Measurements from ENCODE around the gene TUBD1. TPM values are rescaled to one million over a fixed set of nuclear protein-coding genes. Genes with fewer than 3 reads are reported as not detected.
"Not testable (repeated sequence)": the region's sequence is repeated elsewhere in the genome, so short reads cannot be mapped to it uniquely, and the experiment has no call there.

The TUBD1 gene
- total RNA-seq, 1 donor from 2014 or later = 11.0 TPM

- no peak overlapping the region for H3K27ac Mint-ChIP-seq
- H3K36me3 Mint-ChIP-seq (ENCODE audit: low read depth) = peaks cover 16% of the 10 kb centered on the region
- intact Hi-C loops (cut with micrococcal nuclease) = loop anchor here (10.0 kb wide), 1 partner anchor 52 kb away; no protein-coding TSS in a partner anchor
- H3K27me3 Mint-ChIP-seq = peaks cover 3% of the 10 kb centered on the region
- DNase-seq = no peak
- no peak overlapping the region for H3K4me3 Mint-ChIP-seq
- peaks cover 28% of the 10 kb centered on the region for H3K4me1 Mint-ChIP-seq
- no peaks in the 10 kb centered on the region for H3K9me3 Mint-ChIP-seq
Observed at GRCh38 chr17:59897090-59897489, 4.3 kb upstream of the TUBD1 start.

GRCh38 chr17:59893676-59894100 lies 945 bp upstream of the TUBD1 start:
- H3K4me1 Mint-ChIP-seq = peaks cover 37% of the 10 kb centered on the region

GRCh38 chr17:59892251-59892923 lies 356 bp downstream of the TUBD1 start:
- H3K27ac Mint-ChIP-seq = peak overlapping the region; percentile 100
- no peak for DNase-seq
- intact Hi-C loops (cut with micrococcal nuclease) = loop anchor here (1.0 to 10.0 kb wide), 4 partner anchors 48 to 735 kb away; partner anchors contain the start of genes CLTC, PRR11, PTRH2 and SKA2
- H3K27me3 Mint-ChIP-seq = peaks cover 3% of the 10 kb centered on the region
- H3K9me3 Mint-ChIP-seq = no peaks in the 10 kb centered on the region
- H3K36me3 Mint-ChIP-seq (ENCODE audit: low read depth) = peaks cover 24% of the 10 kb centered on the region
- H3K4me3 Mint-ChIP-seq = peak overlapping the region; percentile 100
- peaks cover 38% of the 10 kb centered on the region for H3K4me1 Mint-ChIP-seq

More at GRCh38 chr17:59893676-59894100, 945 bp upstream of the TUBD1 start:
- Mint-ChIP-seq H3K9me3 (no peaks in the 10 kb centered on the region), H3K27ac (peak overlapping the region; percentile 100), H3K27me3 (peaks cover 3% of the 10 kb centered on the region), H3K4me3 (peak overlapping the region; percentile 100), H3K36me3 (ENCODE audit: low read depth) (peaks cover 17% of the 10 kb centered on the region)
- DNase-seq = no peak
- intact Hi-C loops (cut with micrococcal nuclease) = loop anchor here (5.0 to 10.0 kb wide), 3 partner anchors 49 to 736 kb away; partner anchors contain the start of genes CLTC, PRR11 and SKA2

GRCh38 chr17:59890720-59891119 lies 2.0 kb downstream of the TUBD1 start:
- H3K9me3 Mint-ChIP-seq = no peaks in the 10 kb centered on the region
- peaks cover 28% of the 10 kb centered on the region for H3K36me3 Mint-ChIP-seq (ENCODE audit: low read depth)
- H3K27ac Mint-ChIP-seq = peak overlapping the region; percentile 78
- intact Hi-C loops (cut with micrococcal nuclease) = loop anchor here (5.0 to 10.0 kb wide), 3 partner anchors 46 to 733 kb away; partner anchors contain the start of genes CLTC, PRR11 and SKA2
- peaks cover 3% of the 10 kb centered on the region for H3K27me3 Mint-ChIP-seq
- no peak for DNase-seq
- H3K4me1 Mint-ChIP-seq = peaks cover 31% of the 10 kb centered on the region
- peak overlapping the region; percentile 55 for H3K4me3 Mint-ChIP-seq

- no peak overlapping the region for H3K4me3 Mint-ChIP-seq
- intact Hi-C loops (cut with micrococcal nuclease) = no loop called here
- no peak overlapping the region for H3K27ac Mint-ChIP-seq
- peaks cover 39% of the 10 kb centered on the region for H3K36me3 Mint-ChIP-seq (ENCODE audit: low read depth)
- no peaks in the 10 kb centered on the region for H3K9me3 Mint-ChIP-seq
- no peak for DNase-seq
- peaks cover 23% of the 10 kb centered on the region for H3K4me1 Mint-ChIP-seq
- peaks cover 3% of the 10 kb centered on the region for H3K27me3 Mint-ChIP-seq
Observed at GRCh38 chr17:59888145-59888750, 4.5 kb downstream of the TUBD1 start.

GRCh38 chr17:59884861-59885260 lies 7.9 kb downstream of the TUBD1 start:
- no peak for DNase-seq
- H3K9me3 Mint-ChIP-seq = no peaks in the 10 kb centered on the region
- no peaks in the 10 kb centered on the region for H3K27me3 Mint-ChIP-seq
- H3K27ac Mint-ChIP-seq = no peak overlapping the region
- peaks cover 5% of the 10 kb centered on the region for H3K4me1 Mint-ChIP-seq
- H3K36me3 Mint-ChIP-seq (ENCODE audit: low read depth) = peaks cover 36% of the 10 kb centered on the region
- intact Hi-C loops (cut with micrococcal nuclease) = no loop called here
- H3K4me3 Mint-ChIP-seq = no peak overlapping the region

- peaks cover 3% of the 10 kb centered on the region for H3K4me1 Mint-ChIP-seq
- no peak for DNase-seq
- H3K27ac Mint-ChIP-seq = no peak overlapping the region
- H3K27me3 Mint-ChIP-seq = no peaks in the 10 kb centered on the region
- intact Hi-C loops (cut with micrococcal nuclease) = no loop called here
- H3K36me3 Mint-ChIP-seq (ENCODE audit: low read depth) = peaks cover 31% of the 10 kb centered on the region
- H3K4me3 Mint-ChIP-seq = no peak overlapping the region
- no peaks in the 10 kb centered on the region for H3K9me3 Mint-ChIP-seq
Observed at GRCh38 chr17:59878624-59879023, 14.1 kb downstream of the TUBD1 start.

GRCh38 chr17:59877965-59878364 lies 14.8 kb downstream of the TUBD1 start:
- Mint-ChIP-seq H3K9me3 (no peaks in the 10 kb centered on the region), H3K27ac (no peak overlapping the region)

GRCh38 chr17:59876107-59876506 lies 16.6 kb downstream of the TUBD1 start:
- Mint-ChIP-seq H3K9me3 (no peaks in the 10 kb centered on the region), H3K4me1 (peaks cover 3% of the 10 kb centered on the region), H3K4me3 (no peak overlapping the region), H3K36me3 (ENCODE audit: low read depth) (peaks cover 31% of the 10 kb centered on the region), H3K27me3 (no peaks in the 10 kb centered on the region), H3K27ac (no peak overlapping the region)
- intact Hi-C loops (cut with micrococcal nuclease) = no loop called here
- no peak for DNase-seq

More at GRCh38 chr17:59877965-59878364, 14.8 kb downstream of the TUBD1 start:
- Mint-ChIP-seq H3K27me3 (no peaks in the 10 kb centered on the region), H3K36me3 (ENCODE audit: low read depth) (peaks cover 31% of the 10 kb centered on the region), H3K4me3 (no peak overlapping the region), H3K4me1 (peaks cover 3% of the 10 kb centered on the region)
- intact Hi-C loops (cut with micrococcal nuclease) = no loop called here
- DNase-seq = no peak

GRCh38 chr17:59874376-59874775 lies 18.4 kb downstream of the TUBD1 start:
- intact Hi-C loops (cut with micrococcal nuclease) = no loop called here
- H3K9me3 Mint-ChIP-seq = no peaks in the 10 kb centered on the region
- no peak overlapping the region for H3K4me3 Mint-ChIP-seq
- peaks cover 32% of the 10 kb centered on the region for H3K36me3 Mint-ChIP-seq (ENCODE audit: low read depth)
- H3K4me1 Mint-ChIP-seq = peaks cover 3% of the 10 kb centered on the region
- DNase-seq = no peak
- H3K27ac Mint-ChIP-seq = no peak overlapping the region
- H3K27me3 Mint-ChIP-seq = no peaks in the 10 kb centered on the region

- not testable (repeated sequence) for H3K9me3 Mint-ChIP-seq
- peaks cover 35% of the 10 kb centered on the region for H3K36me3 Mint-ChIP-seq (ENCODE audit: low read depth)
Observed at GRCh38 chr17:59873414-59873813, 19.3 kb downstream of the TUBD1 start.

GRCh38 chr17:59872351-59872750 lies 20.4 kb downstream of the TUBD1 start:
- H3K4me1 Mint-ChIP-seq = no peaks in the 10 kb centered on the region
- H3K27me3 Mint-ChIP-seq = no peaks in the 10 kb centered on the region
- peaks cover 30% of the 10 kb centered on the region for H3K36me3 Mint-ChIP-seq (ENCODE audit: low read depth)
- no peak overlapping the region for H3K4me3 Mint-ChIP-seq
- intact Hi-C loops (cut with micrococcal nuclease) = no loop called here
- no peak overlapping the region for H3K27ac Mint-ChIP-seq
- DNase-seq = no peak
- H3K9me3 Mint-ChIP-seq = no peaks in the 10 kb centered on the region

More at GRCh38 chr17:59873414-59873813, 19.3 kb downstream of the TUBD1 start:
- intact Hi-C loops (cut with micrococcal nuclease); H3K27ac Mint-ChIP-seq; H3K4me1 Mint-ChIP-seq; DNase-seq; H3K4me3 Mint-ChIP-seq; H3K27me3 Mint-ChIP-seq: not testable (repeated sequence)

GRCh38 chr17:59870482-59870881 lies 22.3 kb downstream of the TUBD1 start:
- no peak for DNase-seq
- no peaks in the 10 kb centered on the region for H3K27me3 Mint-ChIP-seq
- peaks cover 25% of the 10 kb centered on the region for H3K36me3 Mint-ChIP-seq (ENCODE audit: low read depth)
- intact Hi-C loops (cut with micrococcal nuclease) = no loop called here
- H3K4me1 Mint-ChIP-seq = no peaks in the 10 kb centered on the region
- no peak overlapping the region for H3K27ac Mint-ChIP-seq
- no peak overlapping the region for H3K4me3 Mint-ChIP-seq
- no peaks in the 10 kb centered on the region for H3K9me3 Mint-ChIP-seq

GRCh38 chr17:59869941-59870218 lies 22.9 kb downstream of the TUBD1 start:
- H3K27ac Mint-ChIP-seq = no peak overlapping the region
- peaks cover 24% of the 10 kb centered on the region for H3K36me3 Mint-ChIP-seq (ENCODE audit: low read depth)
- H3K9me3 Mint-ChIP-seq = no peaks in the 10 kb centered on the region
- H3K4me3 Mint-ChIP-seq = no peak overlapping the region
- DNase-seq = no peak
- H3K27me3 Mint-ChIP-seq = no peaks in the 10 kb centered on the region
- H3K4me1 Mint-ChIP-seq = no peaks in the 10 kb centered on the region
- intact Hi-C loops (cut with micrococcal nuclease) = no loop called here

Measured in activated CD4-positive, alpha-beta T cell treated with anti-CD3 and anti-CD28 coated beads, Interleukin-2, amount 10 ng/mL, durations not matched to agents 24 days and 14 days (primary cell).